HepG2 (cell line): Measurements from ENCODE around the gene NTMT1. TPM values are rescaled to one million over a fixed set of nuclear protein-coding genes. Genes with fewer than 3 reads are reported as not detected.

Experiments
- ATAC-seq: fragments of 200-7000 bp; cut with Tn5 transposase; 3 replicates; pipeline ENCODE4 v1.9.1; 2020; ENCODE audit warnings: mild to moderate bottlenecking, moderate library complexity
- BruUV-seq: library from RNA; stranded (reverse); fragments of 400-500 nt; replicated peaks from 2 replicates; lab custom pipeline; 2021; lab: Mats Ljungman, UMichigan
- CTCF ChIA-PET: fragments of 300-600 bp; formaldehyde crosslinking; extraction: SDS; loops from one replicate; lab custom pipeline; 2021; ENCODE audit warnings: low total read pairs, inconsistent platforms, low intra/inter-chr PET ratio; lab: Yijun Ruan, JAX
- POLR2A ChIA-PET: fragments of 350-600 bp; sonication (Branson Sonifier 250); formaldehyde crosslinking; loops from one replicate; lab custom pipeline; 2020; ENCODE audit warnings: antibody characterized with exemption, inconsistent platforms; lab: Yijun Ruan, JAX
- DNase-seq: peaks from one replicate; pipeline ENCODE4 v3.0.0-alpha.2; 2015; ENCODE audit warnings: low spot score
- FAIRE-seq: peaks from 3 replicates; lab custom pipeline; 2011; peaks lifted over from hg19 to GRCh38; lab: Jason Lieb, UNC
- H2AFZ ChIP-seq: one replicate; pipeline ENCODE4 v1.6.1; 2011; ENCODE audit warnings: low read length, inconsistent platforms
- H3K27ac ChIP-seq: fragments of 300-600 bp; 3 replicates; pipeline ENCODE4 v1.8.0; 2011; ENCODE audit warnings: mixed run types, mild to moderate bottlenecking, mixed read lengths, low read length, inconsistent platforms; ENCODE audit not compliant: insufficient read depth; ENCODE audit errors: extremely low read length
- H3K27me3 ChIP-seq, 2 experiments: fragments of 200-600 bp in 1 of 2; 2 replicates in 1 of 2; 3 replicates in 1 of 2; pipeline versions ENCODE4 v1.6.0 to v1.8.0; 2011; ENCODE audit warnings: low read length in 2 of 2, mild to moderate bottlenecking in 2 of 2, moderate library complexity in 2 of 2, inconsistent platforms in 1 of 2; ENCODE audit not compliant: insufficient read depth in 2 of 2, control insufficient read depth in 1 of 2
- H3K36me3 ChIP-seq, 2 experiments: fragments of 200-600 bp in 1 of 2; replicated peaks in 1 of 2; 2 replicates in 1 of 2; 3 replicates in 1 of 2; pipeline versions ENCODE4 v1.5.1 to v1.8.0; 2011; ENCODE audit warnings: low read length in 2 of 2, inconsistent platforms in 1 of 2; ENCODE audit not compliant: insufficient read depth in 2 of 2, control insufficient read depth in 1 of 2
- H3K4me1 ChIP-seq: 2 replicates; pipeline ENCODE4 v1.5.1; 2012; ENCODE audit warnings: low read length, inconsistent platforms; ENCODE audit not compliant: insufficient read depth
- H3K4me2 ChIP-seq: 2 replicates; pipeline ENCODE4 v1.6.0; 2011; ENCODE audit warnings: low read depth, low read length, inconsistent platforms
- H3K4me3 ChIP-seq, 3 experiments: fragments of 200-600 bp in 1 of 3; sonication (generic), shearing (Covaris generic) in 1 of 3; replicated peaks in 1 of 3; 2 replicates each; pipeline ENCODE4 v1.5.1; 2011 to 2016; ENCODE audit warnings: low read length in 3 of 3, inconsistent platforms in 2 of 3, low read depth in 2 of 3, mild to moderate bottlenecking in 2 of 3, control low read depth in 1 of 3, mixed read lengths in 1 of 3; ENCODE audit not compliant: insufficient read depth in 1 of 3
- H3K79me2 ChIP-seq: one replicate; pipeline ENCODE4 v1.6.1; 2011; ENCODE audit warnings: low read length, inconsistent platforms; ENCODE audit not compliant: insufficient read depth
- H3K9ac ChIP-seq: 2 replicates; pipeline ENCODE4 v1.6.0; 2011; ENCODE audit warnings: mild to moderate bottlenecking, low read depth, low read length, inconsistent platforms; ENCODE audit not compliant: insufficient read depth
- H3K9me3 ChIP-seq: 2 replicates; pipeline ENCODE4 v1.5.1; 2012; ENCODE audit warnings: mild to moderate bottlenecking, low read length
- H4K20me1 ChIP-seq: 2 replicates; pipeline ENCODE4 v1.6.0; 2011; ENCODE audit warnings: inconsistent platforms, mild to moderate bottlenecking, low read length, moderate library complexity; ENCODE audit not compliant: insufficient read depth
- AGO2 ChIP-seq: fragments of 200-400 bp; formaldehyde crosslinking; optimal IDR thresholded peaks from 2 replicates; pipeline ENCODE3; 2017; ENCODE audit warnings: mild to moderate bottlenecking, low read depth, low read length, moderate library complexity
- DMTF1 ChIP-seq: sonication (generic); formaldehyde crosslinking; IDR thresholded peaks from 2 replicates; pipeline ENCODE4 v1.4.0; 2020; ENCODE audit warnings: mild to moderate bottlenecking, missing genetic modification reagents
- DPF2 ChIP-seq: sonication (generic); formaldehyde crosslinking; IDR thresholded peaks from 2 replicates; pipeline ENCODE4 v1.4.0; 2020; ENCODE audit warnings: mild to moderate bottlenecking, low read depth, missing genetic modification reagents, borderline replicate concordance
- E2F1 ChIP-seq: sonication (generic); formaldehyde crosslinking; IDR thresholded peaks from 2 replicates; pipeline ENCODE4 v1.5.0; 2020; ENCODE audit warnings: missing genetic modification reagents
- KLF11 ChIP-seq: IDR thresholded peaks from 2 replicates; pipeline ENCODE4 v1.6.1; 2016; ENCODE audit warnings: missing compliant biosample characterization
- MXD1 ChIP-seq: sonication (generic); formaldehyde crosslinking; IDR thresholded peaks from 2 replicates; pipeline ENCODE4 v1.4.0; 2020; ENCODE audit warnings: mild to moderate bottlenecking, missing genetic modification reagents
- NR2F1 ChIP-seq, 2 experiments: fragments of 450-650 bp in 1 of 2; formaldehyde crosslinking in 1 of 2; IDR thresholded peaks; 2 replicates each; pipeline versions ENCODE4 v1.5.0 to v1.6.1; 2016 to 2020; ENCODE audit warnings: mild to moderate bottlenecking in 1 of 2, missing compliant biosample characterization in 1 of 2, missing genetic modification reagents in 1 of 2, moderate library complexity in 1 of 2
- POLR2AphosphoS5 ChIP-seq: IDR thresholded peaks from 2 replicates; pipeline ENCODE4 v1.6.1; 2012; ENCODE audit warnings: low read depth, low read length
- POLR2G ChIP-seq: fragments of 200-400 bp; formaldehyde crosslinking; IDR thresholded peaks from 2 replicates; pipeline ENCODE4 v1.6.1; 2018; ENCODE audit warnings: mild to moderate bottlenecking, low read depth, low read length, moderate library complexity
- RXRB ChIP-seq: IDR thresholded peaks from 2 replicates; pipeline ENCODE4 v1.6.1; 2016; ENCODE audit warnings: borderline replicate concordance, missing genetic modification reagents, missing compliant biosample characterization
- SMYD3 ChIP-seq: sonication (generic); formaldehyde crosslinking; IDR thresholded peaks from 2 replicates; pipeline ENCODE4 v1.8.1; 2023; ENCODE audit warnings: mild to moderate bottlenecking, missing genetic modification reagents
- TOE1 ChIP-seq: sonication (generic); formaldehyde crosslinking; IDR thresholded peaks from 2 replicates; pipeline ENCODE4 v1.4.0; 2020; ENCODE audit warnings: mild to moderate bottlenecking, missing genetic modification reagents
- ZBTB14 ChIP-seq: sonication (generic); formaldehyde crosslinking; IDR thresholded peaks from 2 replicates; pipeline ENCODE4 v1.4.0; 2020; ENCODE audit warnings: missing genetic modification reagents
- ZBTB25 ChIP-seq: IDR thresholded peaks from 2 replicates; pipeline ENCODE4 v1.6.1; 2018; ENCODE audit warnings: missing genetic modification reagents
- ZFYVE20 ChIP-seq: sonication (generic); formaldehyde crosslinking; IDR thresholded peaks from 2 replicates; pipeline ENCODE4 v1.8.0; 2023; ENCODE audit warnings: low read depth, mild to moderate bottlenecking, moderate library complexity, missing genetic modification reagents, borderline replicate concordance
- ZNF225 ChIP-seq: sonication (generic); formaldehyde crosslinking; IDR thresholded peaks from 2 replicates; pipeline ENCODE4 v1.4.0; 2020; ENCODE audit warnings: mild to moderate bottlenecking, missing genetic modification reagents
- ZNF24 ChIP-seq: fragments of 450-650 bp; IDR thresholded peaks from 2 replicates; pipeline ENCODE4 v1.6.1; 2017; ENCODE audit warnings: antibody characterized with exemption, mild to moderate bottlenecking
- ZNF296 ChIP-seq: sonication (generic); formaldehyde crosslinking; conservative IDR thresholded peaks from 2 replicates; pipeline ENCODE4 v1.5.0; 2020; ENCODE audit warnings: mild to moderate bottlenecking, missing genetic modification reagents
- whole genome bisulfite sequencing: methylation state at CpG from one replicate; pipeline ENCODE4 v1.1.6; 2017; ENCODE audit warnings: low lambda C conversion rate; 5-methylcytosine and 5-hydroxymethylcytosine counted together
- in situ Hi-C: cut with HindIII; loops from 2 replicates; pipeline ENCODE4 v1.10.0; 2017; ENCODE audit warnings: low pct_unique_long_range_greater_than_20kb; ENCODE audit not compliant: extremely low pct_ligation_motif_present
- intact Hi-C: fragments of 100-400 bp; cut with micrococcal nuclease; formaldehyde crosslinking; loops from one replicate; pipeline ENCODE4 v1.10.0; 2022; ENCODE audit not compliant: unreplicated experiment
- polyA plus RNA-seq, 8 experiments: library from polyadenylated mRNA; depleted of rRNA in 3 of 8; stranded (reverse) in 7 of 8; unstranded in 1 of 8; fragments of >200 nt; fragmentation: Illumina TruSeq in 4 of 8; extraction: Trizol in 4 of 8; gene quantifications; 2 replicates each; pipeline versions ENCODE4 v1.2.1 to v1.2.3, GENCODE V29; 2011 to 2016; ENCODE audit warnings: low read depth in 4 of 8, missing spikeins in 1 of 8, mixed read lengths in 1 of 8; ENCODE audit not compliant: insufficient read depth in 1 of 8
- total RNA-seq, 5 experiments: library from RNA; depleted of rRNA; stranded (reverse); fragments of >200 nt; fragmentation: Illumina TruSeq; extraction: Trizol; gene quantifications; 2 replicates each; pipeline ENCODE4 v1.2.3, GENCODE V29; 2016; ENCODE audit warnings: low read depth in 1 of 5

The NTMT1 gene
- total and polyA plus RNA-seq, 2 of the 13 experiments (the other 11 are each of a cell fraction or from before 2014, with no cell fraction given): 49.1 to 53.8 TPM

GRCh38 chr9:129637673-129638439 is 11.9 kb downstream of the NTMT1 start:
- H4K20me1 ChIP-seq: peaks cover 10% of the 10 kb centered on the region; the same call in 1 of the 2 replicates
- intact Hi-C loops: no loop called here
- H2AFZ ChIP-seq: no peak overlapping the region
- FAIRE-seq: no peak
- H3K79me2 ChIP-seq: peaks cover 27% of the 10 kb centered on the region
- no peak for DNase-seq
- peaks cover 37 to 61% of the 10 kb centered on the region in 2 experiments; a peak in 4 of 5 replicates for H3K36me3 ChIP-seq
- H3K27me3 ChIP-seq: no peaks in the 10 kb centered on the region; a peak in 1 of 5 replicates
- no peak overlapping the region for H3K4me3 ChIP-seq
- CTCF ChIA-PET: no interaction called here
- no peak for ATAC-seq
- H3K9ac ChIP-seq: no peak overlapping the region
- in situ Hi-C loops: no loop called here
- H3K4me2 ChIP-seq: no peak overlapping the region
- no peak overlapping the region for H3K27ac ChIP-seq
- WGBS: 95% methylated on average over 20 of the region's 29 CpGs
- BruUV-seq: TSS peak; percentile 37
- no peaks in the 10 kb centered on the region for H3K9me3 ChIP-seq
- POLR2A ChIA-PET: interaction anchor here (1.0 to 1.6 kb wide), 3 partner anchors 9 to 12 kb away, joined by 3 to 5 read pairs (median 5); partner anchors contain the start of gene NTMT1
- peaks cover 20% of the 10 kb centered on the region for H3K4me1 ChIP-seq
- TF ChIP-seq AGO2: peak; percentile 81
- TF ChIP-seq ZFYVE20 (CRISPR knock-in tag): no peak
- no peak for TF ChIP-seq KLF11 (CRISPR knock-in tag)
- no peak for TF ChIP-seq NR2F1 (CRISPR knock-in tag; IDR thresholded peaks at IDR 0.05)
- no peak for TF ChIP-seq ZNF296
- no peak for TF ChIP-seq ZBTB25 (CRISPR knock-in tag)
- TF ChIP-seq TOE1 (CRISPR knock-in tag): no peak
- no peak for TF ChIP-seq DMTF1 (CRISPR knock-in tag)
- TF ChIP-seq MXD1 (CRISPR knock-in tag): no peak
- no peak for TF ChIP-seq DPF2 (CRISPR knock-in tag)
- peak; percentile 6 for TF ChIP-seq POLR2G
- peak; percentile 2; the same call in 1 of the 2 replicates for TF ChIP-seq POLR2AphosphoS5
- TF ChIP-seq SMYD3 (CRISPR knock-in tag): no peak
- TF ChIP-seq ZBTB14 (CRISPR knock-in tag): no peak
- no peak for TF ChIP-seq RXRB (CRISPR knock-in tag)
- no peak for TF ChIP-seq ZNF24
- no peak for TF ChIP-seq ZNF225 (CRISPR knock-in tag)
- TF ChIP-seq E2F1 (CRISPR knock-in tag): no peak
